ENCODE results near the gene CCNC.
A peak's percentile ranks its signal among the peaks of the same experiment; 100 is the strongest.
"Not testable (repeated sequence)": the region's sequence is repeated elsewhere in the genome, so short reads cannot be mapped to it uniquely, and the experiment has no call there.

CCNC gene

DNA sequence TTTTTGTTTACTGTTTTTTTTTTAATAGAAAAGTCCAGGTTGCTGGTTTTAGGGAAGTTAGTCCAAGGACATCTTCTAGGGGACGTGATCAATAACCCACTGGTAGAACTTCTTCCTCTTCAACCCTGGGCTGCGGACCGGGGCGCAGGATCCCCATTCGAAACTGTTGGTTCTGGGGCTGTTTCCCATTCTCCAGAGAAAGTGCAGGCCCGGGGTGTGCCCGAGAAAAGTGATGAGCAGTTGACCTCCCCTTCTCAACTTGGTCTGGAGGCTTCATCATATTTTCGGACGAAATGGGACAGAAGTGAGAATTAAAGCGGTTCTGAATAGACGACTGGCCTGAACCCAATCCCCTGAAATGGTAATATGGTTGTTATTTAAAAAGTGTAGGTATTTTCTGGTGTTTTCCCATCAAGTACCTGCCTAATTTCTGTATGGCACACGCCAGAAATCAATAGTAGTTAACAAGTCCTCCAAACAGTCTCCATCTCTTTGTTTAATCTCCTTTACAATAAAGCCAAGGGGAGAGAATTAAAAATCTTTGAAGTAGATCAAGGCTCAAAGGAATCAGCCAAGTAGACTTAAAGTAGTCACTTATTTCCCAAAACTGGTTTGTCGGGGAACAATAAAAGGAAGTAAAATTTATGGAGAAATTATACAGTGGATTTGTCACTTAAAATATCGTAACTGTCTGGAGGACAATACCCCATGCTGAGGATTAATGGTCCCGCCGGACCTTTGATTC lies 37.6 kb upstream of the CCNC start:
- ATAC-seq (no peak), DNase-seq (no peak)
- Mint-ChIP-seq H3K27ac (peak overlapping the region in 1 of 2 donors; percentile 56), H3K4me3 (no peak overlapping the region), H3K9me3 (no peaks in the 10 kb centered on the region), H3K27me3 (peaks cover 98% of the 10 kb centered on the region), H3K4me1 (peaks cover 72% of the 10 kb centered on the region)

DNA sequence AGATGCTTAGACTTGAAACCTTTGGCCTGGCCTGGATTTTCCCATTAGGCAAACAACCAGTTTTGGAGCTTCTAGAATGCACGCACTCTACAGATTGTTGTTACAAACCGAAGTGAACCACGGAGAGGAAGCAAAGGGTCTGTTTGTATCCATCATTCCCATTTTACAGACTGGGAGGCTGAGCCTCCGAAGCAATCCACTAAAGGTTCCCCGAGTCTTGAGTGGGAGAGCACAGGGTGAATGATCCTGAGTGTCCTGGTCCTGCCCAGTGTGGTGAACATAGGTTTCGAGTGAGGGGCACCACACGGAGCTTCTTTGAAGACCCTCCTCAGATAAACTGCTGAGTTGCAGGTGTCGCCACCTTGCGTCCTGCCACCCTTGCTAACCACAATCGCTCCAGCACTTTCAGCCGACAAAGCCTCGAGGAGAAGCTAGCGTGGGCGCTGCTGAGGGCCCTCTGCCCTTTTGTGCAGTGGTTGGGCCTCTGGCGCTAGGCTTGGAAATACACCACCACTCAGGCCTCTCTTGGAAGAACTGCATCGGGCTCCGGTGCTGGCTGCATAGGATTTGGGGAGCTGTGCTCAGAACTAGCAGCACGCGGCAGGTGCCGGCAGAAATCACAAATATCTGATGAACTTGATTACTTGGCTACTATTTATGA lies 36.7 kb upstream of the CCNC start:
- DNase-seq (peak in 1 of 2 donors; percentile 11), ATAC-seq (no peak)
- peaks cover 63% of the 10 kb centered on the region for H3K4me1 Mint-ChIP-seq
- no peaks in the 10 kb centered on the region for H3K9me3 Mint-ChIP-seq
- H3K27ac Mint-ChIP-seq, result peak overlapping the region in 1 of 2 donors; percentile 30
- H3K4me3 Mint-ChIP-seq, result peak overlapping the region; percentile 75 to 86
- peaks cover 99% of the 10 kb centered on the region for H3K27me3 Mint-ChIP-seq

DNA sequence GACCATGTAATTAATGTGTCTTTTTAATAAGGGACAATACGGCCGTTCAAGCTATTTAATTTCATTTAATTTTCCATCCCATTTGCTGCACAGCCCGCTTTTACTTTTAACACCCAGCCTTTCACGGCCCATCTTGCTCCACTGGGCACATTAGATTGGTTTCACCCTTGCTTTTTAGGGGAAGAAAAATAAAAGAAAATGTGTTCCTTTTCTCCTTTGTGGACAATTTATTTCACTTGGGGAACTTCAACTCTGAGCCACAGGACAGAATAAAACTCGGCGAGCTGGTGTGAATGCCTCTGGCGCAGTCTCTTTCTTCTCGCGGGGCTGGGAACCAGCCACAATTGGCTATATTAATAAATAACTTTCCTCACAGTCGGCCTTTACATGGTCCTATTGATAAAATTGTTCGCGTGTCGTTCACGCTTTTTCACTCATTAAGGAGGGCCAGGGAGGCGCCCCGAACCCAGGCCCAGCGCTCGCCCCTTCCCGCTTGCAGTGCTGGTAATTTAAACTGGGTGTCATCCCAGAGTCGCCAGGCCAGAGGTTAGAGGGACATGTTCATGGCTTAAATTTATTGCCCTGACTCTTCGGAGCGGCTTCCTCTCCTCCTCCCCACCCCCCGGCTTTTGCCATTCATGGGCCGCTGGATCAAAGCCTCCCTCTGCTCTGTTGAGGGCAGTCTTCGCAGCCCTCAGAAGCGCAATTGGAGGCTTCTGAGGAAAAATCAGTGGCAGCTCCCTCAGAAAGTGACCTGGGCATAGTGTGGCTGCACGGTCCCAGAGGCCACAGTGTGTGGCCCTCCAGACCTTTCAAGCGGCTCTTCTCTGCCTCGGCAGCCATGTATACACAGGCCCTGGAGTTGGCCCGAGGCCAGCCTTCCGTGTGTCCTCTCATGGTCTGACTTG lies 36.0 kb upstream of the CCNC start:
- no peak for ATAC-seq
- peaks cover 100% of the 10 kb centered on the region for H3K27me3 Mint-ChIP-seq
- peak overlapping the region; percentile 75 to 86 for H3K4me3 Mint-ChIP-seq
- H3K27ac Mint-ChIP-seq, result peak overlapping the region in 1 of 2 donors; percentile 30
- H3K9me3 Mint-ChIP-seq, result no peaks in the 10 kb centered on the region
- DNase-seq, result peak in 1 of 2 donors; percentile 9
- H3K4me1 Mint-ChIP-seq, result peaks cover 58% of the 10 kb centered on the region

DNA sequence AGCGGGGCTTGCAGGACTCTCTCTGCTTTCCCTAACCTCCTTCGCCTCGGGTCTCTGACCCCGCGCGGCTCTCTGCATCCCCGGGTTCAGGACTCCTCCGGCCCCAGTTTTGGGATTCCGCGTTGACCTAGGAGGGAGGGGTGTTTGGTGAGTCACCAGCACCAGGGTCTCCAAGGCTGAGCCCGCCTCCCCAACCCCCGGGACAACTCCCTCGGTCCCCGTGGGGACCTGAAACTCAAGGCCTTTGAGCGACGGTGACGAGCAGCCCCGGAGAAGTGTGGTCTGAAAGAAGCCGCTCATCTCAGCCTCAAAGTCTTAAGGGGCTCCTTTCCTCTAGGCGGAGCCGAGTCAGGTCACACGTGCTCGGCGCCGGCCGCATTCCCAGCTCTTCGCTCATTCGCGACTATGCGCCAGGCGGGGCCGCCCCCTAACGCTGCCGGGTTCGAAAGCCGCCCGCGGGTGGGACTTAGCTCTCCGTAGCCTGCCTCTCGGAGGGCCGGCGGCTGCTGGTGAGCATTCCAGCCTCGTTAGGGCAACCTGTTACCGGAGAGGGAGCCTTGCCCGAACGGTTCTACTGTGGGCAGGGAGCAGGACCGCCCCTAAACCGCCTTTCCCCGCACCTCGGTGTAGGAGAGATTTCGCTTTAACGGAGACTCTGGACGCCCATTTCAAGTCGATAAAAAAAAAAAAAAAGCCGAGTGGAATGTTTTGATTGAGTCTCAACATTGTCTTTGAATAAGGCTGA lies 35.1 kb upstream of the CCNC start:
- no peak overlapping the region for H3K27ac Mint-ChIP-seq
- DNase-seq (peak in 1 of 2 donors; percentile 25), ATAC-seq (peak; percentile 61)
- H3K4me3 Mint-ChIP-seq, result peak overlapping the region; percentile 75 to 86
- H3K4me1 Mint-ChIP-seq, result peaks cover 50% of the 10 kb centered on the region
- H3K27me3 Mint-ChIP-seq, result peaks cover 100% of the 10 kb centered on the region
- no peaks in the 10 kb centered on the region for H3K9me3 Mint-ChIP-seq

DNA sequence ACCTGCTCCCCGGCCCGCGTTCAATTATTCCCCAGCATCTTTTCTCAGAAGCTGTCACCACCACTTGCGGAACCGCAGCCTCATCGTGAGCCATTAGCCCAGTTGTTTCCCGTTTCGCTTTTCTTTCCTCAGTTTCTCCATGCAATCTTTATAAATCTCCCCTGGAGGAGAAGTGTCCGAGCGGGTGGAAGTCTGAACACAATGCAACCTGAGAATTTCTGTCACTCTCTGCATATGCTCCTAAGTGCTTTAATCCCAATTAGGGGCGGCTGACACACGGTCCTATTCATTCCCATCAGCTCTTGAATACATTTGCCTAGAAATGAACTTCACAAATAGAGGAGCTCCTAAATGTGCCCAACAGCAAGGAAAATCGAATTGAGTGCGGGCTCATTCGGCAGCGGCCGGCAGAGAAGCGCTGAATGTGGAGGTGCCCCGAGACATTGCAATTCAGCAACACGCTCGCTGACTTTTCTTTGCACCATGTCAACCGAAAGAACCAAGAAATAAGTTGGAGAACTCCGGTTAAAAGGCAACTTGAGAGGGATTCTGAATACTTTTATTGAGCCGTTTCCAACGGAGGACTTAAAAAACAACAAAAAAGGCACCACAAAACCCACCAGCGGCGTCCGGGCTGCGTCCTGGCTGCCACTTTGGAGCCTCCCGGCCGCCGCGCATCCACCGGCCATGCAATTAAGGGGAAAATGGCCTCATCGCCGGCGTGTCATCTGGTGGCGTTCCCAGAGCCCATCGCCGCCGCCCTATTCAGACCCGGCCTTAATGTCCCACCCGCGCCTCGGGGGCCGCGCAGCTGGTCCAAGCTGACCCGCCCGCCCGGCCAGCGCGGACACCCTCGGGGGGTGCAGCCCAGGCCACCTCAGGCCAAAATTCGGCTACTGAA lies 34.3 kb upstream of the CCNC start:
- Mint-ChIP-seq H3K9me3 (no peaks in the 10 kb centered on the region), H3K27ac (no peak overlapping the region), H3K27me3 (peaks cover 100% of the 10 kb centered on the region), H3K4me3 (peak overlapping the region; percentile 72 to 75), H3K4me1 (peaks cover 42% of the 10 kb centered on the region)
- DNase-seq (peak in 1 of 2 donors; percentile 11), ATAC-seq (peak; percentile 47)

DNA sequence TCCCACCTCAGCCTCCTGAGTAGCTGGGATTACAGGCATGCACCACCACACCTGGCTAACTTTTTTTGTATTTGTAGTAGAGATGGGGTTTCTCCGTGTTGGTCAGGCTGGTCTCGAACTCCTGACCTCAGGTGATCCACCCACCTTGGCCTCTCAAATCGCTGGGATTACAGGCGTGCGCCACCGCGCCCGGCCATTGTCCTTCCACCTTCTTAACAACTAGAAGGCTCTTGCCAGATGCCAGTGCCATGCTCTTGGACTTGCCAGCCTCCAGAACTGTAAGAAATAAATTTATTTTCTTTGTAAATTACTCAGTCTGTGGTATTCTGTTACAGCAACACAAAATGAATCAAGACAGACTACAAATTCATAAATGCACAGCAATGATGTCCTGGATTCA lies 26.2 kb upstream of the CCNC start:
- H3K4me3 Mint-ChIP-seq, H3K9me3 Mint-ChIP-seq, H3K27ac Mint-ChIP-seq, ATAC-seq, DNase-seq: not testable (repeated sequence)
- H3K27me3 Mint-ChIP-seq, result peaks cover 100% of the 10 kb centered on the region
- peaks cover 20% of the 10 kb centered on the region for H3K4me1 Mint-ChIP-seq

DNA sequence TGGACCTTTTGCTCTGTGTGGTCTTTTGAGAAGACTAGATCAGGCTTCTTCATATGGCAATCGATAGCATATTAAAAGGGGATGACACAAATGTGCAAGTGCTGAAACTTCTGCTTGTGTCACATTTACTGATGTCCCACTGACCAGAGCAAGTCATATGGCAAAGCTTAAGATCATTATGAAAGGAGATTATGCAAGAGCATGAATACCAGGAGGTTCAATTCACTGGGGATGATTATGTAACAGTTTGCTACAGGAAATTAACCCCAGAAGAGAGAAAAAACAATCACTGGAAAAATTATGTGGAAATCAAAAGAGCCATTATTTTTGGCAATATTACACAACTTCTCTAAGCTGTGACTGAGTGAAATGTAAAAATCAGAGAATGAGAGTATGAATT lies 24.4 kb upstream of the CCNC start:
- Mint-ChIP-seq H3K27me3 (peaks cover 100% of the 10 kb centered on the region), H3K9me3 (peaks cover 0 to 9% of the 10 kb centered on the region in 2 donors), H3K27ac (no peak overlapping the region), H3K4me3 (no peak overlapping the region), H3K4me1 (peaks cover 31% of the 10 kb centered on the region)
- DNase-seq, result no peak
- ATAC-seq, result no peak

DNA sequence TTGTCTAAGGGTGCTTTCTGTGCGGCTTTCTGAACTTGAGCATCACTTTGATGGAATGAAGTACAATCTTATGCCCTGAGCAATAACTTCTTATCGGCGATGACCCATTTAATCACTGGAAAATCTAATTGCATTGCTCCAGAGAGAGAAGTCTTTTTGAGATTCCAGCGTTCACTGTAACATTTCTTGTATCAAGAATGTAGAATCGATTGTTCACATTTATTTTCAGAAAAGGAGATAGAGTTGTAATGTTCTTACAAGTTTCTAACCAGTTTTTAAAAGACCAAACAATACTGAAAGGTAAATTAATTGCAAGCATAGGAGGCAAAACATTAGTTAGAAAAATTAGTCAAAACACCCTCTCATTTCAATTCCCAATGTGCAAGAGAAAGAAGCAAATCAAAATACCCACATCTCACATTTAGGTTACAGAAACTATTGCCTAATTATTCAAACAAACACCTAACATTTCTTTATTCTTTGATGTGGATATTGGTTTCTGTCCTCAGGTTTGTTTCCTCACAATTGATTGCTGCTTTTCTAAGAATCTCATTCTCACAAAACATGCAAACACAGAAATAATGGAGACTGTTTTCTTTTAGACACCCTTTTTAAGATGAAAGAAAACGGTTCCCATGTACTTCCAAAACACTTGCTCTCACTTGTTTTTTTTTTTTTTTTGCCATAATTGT lies 23.4 kb upstream of the CCNC start:
- Mint-ChIP-seq H3K4me3 (peak overlapping the region in 1 of 2 donors; percentile 3), H3K27me3 (peaks cover 95% of the 10 kb centered on the region), H3K27ac (peak overlapping the region in 1 of 2 donors; percentile 63), H3K4me1 (peaks cover 31% of the 10 kb centered on the region), H3K9me3 (peaks cover 0 to 9% of the 10 kb centered on the region in 2 donors)
- ATAC-seq (no peak), DNase-seq (no peak)

DNA sequence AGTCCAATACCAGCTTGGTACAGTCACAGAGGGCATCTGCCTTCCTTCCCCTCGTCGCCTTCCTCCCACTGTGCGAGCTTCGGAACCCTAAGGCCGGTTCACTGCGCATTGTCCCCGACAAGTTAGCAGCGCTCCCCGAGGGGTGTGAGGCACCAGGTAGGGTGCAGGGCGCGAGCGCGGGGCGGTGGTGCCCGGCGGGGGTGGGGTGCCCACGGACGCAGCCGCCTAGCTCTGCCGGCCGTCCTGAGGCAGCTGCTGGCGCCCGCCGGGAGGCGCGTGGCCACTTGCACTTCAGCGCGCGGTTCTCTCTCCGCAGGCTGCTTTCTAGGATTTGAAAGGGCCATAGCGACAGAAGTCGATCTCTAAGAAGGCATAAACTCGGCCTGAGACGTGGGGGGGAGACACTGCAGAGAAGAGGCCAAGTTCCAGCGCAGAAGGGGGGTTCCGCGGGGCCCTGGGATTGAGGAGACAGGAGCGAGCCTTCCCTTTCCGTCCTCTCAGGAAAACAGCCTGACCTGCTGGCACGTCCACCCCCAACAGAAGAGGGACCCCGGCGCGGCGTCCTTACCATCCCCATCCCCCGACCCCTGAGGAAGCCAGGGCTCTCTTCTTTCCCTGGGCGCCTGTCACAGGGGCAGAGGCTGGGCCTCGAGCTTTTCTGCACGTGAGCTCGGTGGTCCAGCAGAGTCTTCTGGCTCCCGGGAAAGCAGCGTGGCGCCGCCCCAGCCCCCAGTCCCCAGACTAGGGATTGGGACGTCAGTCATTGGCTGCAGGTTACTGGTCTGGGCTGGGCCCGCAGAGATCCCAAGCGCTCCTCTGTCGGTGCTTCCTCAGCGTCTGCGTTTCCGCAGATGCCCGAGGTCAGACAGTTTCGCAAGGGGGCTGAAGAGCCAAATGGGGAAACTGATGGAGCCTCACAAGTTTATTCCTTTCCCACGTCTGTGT lies 22.5 kb upstream of the CCNC start:
- DNase-seq, result peak in 1 of 2 donors; percentile 9

DNA sequence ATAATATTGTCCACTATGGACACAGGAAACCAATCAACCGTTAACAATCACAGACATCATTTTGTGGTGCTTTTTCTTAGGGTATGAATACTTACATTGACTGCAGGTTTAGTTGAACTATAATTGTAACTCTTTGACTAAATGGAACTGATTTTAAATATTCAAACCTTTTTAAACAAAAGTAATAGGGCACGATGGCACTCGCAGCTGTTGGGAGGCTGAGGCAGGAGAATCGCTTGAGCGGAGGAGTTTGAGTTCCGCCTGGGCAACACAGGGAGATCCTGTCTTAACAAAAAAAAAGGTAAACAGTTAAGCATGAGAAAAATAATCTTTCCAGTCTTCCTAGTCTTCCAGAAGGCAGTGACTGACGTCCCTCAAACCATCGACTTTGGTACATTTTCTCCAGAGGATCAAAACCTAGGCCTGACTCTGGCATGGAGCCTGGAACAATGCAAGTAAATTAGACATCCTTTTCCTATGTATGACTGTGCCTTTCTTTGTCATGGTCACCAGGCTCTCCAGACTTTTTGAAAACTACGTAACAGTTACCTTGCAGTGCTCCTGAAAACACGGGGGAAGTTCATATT lies 21.5 kb upstream of the CCNC start:
- H3K4me3 Mint-ChIP-seq, result peak overlapping the region; percentile 50 to 90
- ATAC-seq (no peak), DNase-seq (no peak)
- H3K27ac Mint-ChIP-seq, result no peak overlapping the region
- peaks cover 91% of the 10 kb centered on the region for H3K27me3 Mint-ChIP-seq
- H3K4me1 Mint-ChIP-seq, result peaks cover 31% of the 10 kb centered on the region
- no peaks in the 10 kb centered on the region for H3K9me3 Mint-ChIP-seq

More for the DNA sequence above, 22.5 kb upstream of the CCNC start:
- Mint-ChIP-seq H3K27me3 (peaks cover 93% of the 10 kb centered on the region), H3K4me1 (peaks cover 31% of the 10 kb centered on the region), H3K9me3 (peaks cover 0 to 9% of the 10 kb centered on the region in 2 donors), H3K27ac (no peak overlapping the region), H3K4me3 (peak overlapping the region; percentile 3 to 57)
- no peak for ATAC-seq

DNA sequence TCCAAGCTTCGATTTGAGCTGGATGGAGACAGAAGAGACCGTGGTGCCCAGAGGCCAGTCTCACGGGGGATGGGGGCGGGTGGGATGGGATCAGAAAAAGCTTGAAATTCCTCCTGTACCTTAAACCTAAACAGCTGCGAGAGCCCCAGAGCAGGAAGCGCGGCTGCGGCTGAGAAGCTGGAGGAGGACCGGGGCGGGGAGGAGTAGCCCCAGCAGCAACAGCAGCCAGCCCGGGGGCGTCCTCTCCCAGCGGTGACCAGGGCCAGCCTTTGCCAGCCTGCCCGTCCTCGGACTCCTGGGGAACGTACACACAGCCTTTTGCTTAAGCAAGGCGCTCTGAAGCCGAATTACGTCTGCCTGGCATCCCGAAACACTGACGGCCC lies 20.8 kb upstream of the CCNC start:
- Mint-ChIP-seq H3K4me3 (peak overlapping the region; percentile 90 to 93), H3K27ac (peak overlapping the region in 1 of 2 donors; percentile 42)
- peak; percentile 25 for ATAC-seq

DNA sequence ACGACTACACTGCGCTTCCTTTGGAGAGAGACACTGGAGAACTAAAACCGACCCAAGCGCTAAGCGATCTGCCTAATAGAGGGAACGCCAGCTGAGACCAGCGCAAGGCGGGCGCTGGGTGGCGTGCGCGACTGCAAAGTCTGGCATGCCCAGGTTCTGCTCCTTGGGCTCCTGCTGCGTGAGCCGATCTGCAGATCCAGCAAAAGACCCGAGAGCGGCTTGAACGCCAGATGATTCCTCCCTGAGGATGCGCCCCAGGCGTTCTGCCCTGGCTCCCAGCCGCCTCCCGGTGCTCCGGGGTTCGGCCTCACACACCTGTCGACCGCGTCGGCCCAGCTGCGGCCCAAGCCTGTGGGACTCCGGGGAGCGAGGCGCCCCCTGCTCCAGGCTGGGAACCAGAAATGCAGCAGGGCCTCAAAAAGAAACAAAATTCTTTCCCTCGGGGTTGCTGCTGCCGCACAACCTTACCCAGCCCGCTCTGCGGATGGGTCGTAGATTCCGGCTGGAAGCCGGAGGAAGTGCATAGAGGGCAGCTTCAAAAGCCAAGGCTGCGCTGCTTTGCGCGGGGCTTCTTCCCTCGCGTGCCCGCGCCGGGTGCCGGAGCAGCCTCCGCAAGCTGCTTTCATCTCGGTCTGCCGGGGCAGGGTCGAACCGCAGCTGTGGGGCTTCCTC lies 20.3 kb upstream of the CCNC start:
- ATAC-seq (peak; percentile 96), DNase-seq (peak; percentile 62 to 79)
- Mint-ChIP-seq H3K27ac (peak overlapping the region; percentile 5 to 59), H3K27me3 (peaks cover 79% of the 10 kb centered on the region), H3K4me1 (peaks cover 31% of the 10 kb centered on the region), H3K4me3 (peak overlapping the region; percentile 90 to 93), H3K9me3 (no peaks in the 10 kb centered on the region)

More for the DNA sequence above, 20.8 kb upstream of the CCNC start:
- Mint-ChIP-seq H3K9me3 (no peaks in the 10 kb centered on the region), H3K27me3 (peaks cover 84% of the 10 kb centered on the region), H3K4me1 (peaks cover 31% of the 10 kb centered on the region)
- no peak for DNase-seq

Data from stimulated activated naive CD8-positive, alpha-beta T cell treated with anti-CD3 and anti-CD28 coated beads, Interleukin-15, amount 100 ng/mL, for 72 hours (primary cell).